Measurements from ENCODE around the gene TSR1. TPM values are rescaled to one million over a fixed set of nuclear protein-coding genes. Genes with fewer than 3 reads are reported as not detected.

TSR1 gene
- total RNA-seq, 1 donor from 2014 or later: 36.4 TPM

- H3K27me3 Mint-ChIP-seq (ENCODE audit: low read depth, unreplicated experiment): no peaks in the 10 kb centered on the region
- H3K79me2 ChIP-seq (ENCODE audit: insufficient read depth, low read length): peaks cover 62% of the 10 kb centered on the region
- H3K27ac ChIP-seq (ENCODE audit: low read depth, low read length): peak within 1 kb of the TSS; percentile 81
Measured at GRCh38 chr17:2303204-2304188, 32.8 kb downstream of the TSR1 start, which contains the start of the genes SMG6 and SRR. Gene SMG6, minus strand, starts transcription at chr17:2303785. Its CDS starts 65 bp downstream, at chr17:2303720. Gene SRR, plus strand, starts transcription at chr17:2303950. Its CDS starts 11,611 bp downstream, at chr17:2315561.

GRCh38 chr17:2302778-2303203 is 33.5 kb downstream of the TSR1 start:
- peak overlapping the region; percentile 97 for H3K9ac ChIP-seq (ENCODE audit: low read length)
- H3K4me1 ChIP-seq (ENCODE audit: insufficient read depth, low read length): no peaks in the 10 kb centered on the region
- H2AFZ ChIP-seq (ENCODE audit: low read depth, low read length): peak overlapping the region; percentile 74
- H3K4me3 ChIP-seq (ENCODE audit: insufficient read depth, low read depth, low read length): peak overlapping the region; percentile 88
- peak overlapping the region; percentile 94 for H3K4me2 ChIP-seq (ENCODE audit: low read length)
- DNase-seq (ENCODE audit: low read depth) (no peak), FAIRE-seq (no peak)
- H3K79me2 ChIP-seq (ENCODE audit: insufficient read depth, low read length): peaks cover 65% of the 10 kb centered on the region
- no peak for TF ChIP-seq CTCF (IDR thresholded peaks at IDR 0.05; ENCODE audit: insufficient read depth, low read depth, low read length)
- TF ChIP-seq EZH2 (IDR thresholded peaks at IDR 0.05; ENCODE audit: insufficient read depth, low read length): no peak
- Mint-ChIP-seq H3K36me3 (ENCODE audit: low read depth, unreplicated experiment) (peaks cover 18% of the 10 kb centered on the region), H3K4me1 (ENCODE audit: low read depth, unreplicated experiment) (peaks cover 7% of the 10 kb centered on the region), H3K27me3 (ENCODE audit: low read depth, unreplicated experiment) (no peaks in the 10 kb centered on the region), H3K9me3 (ENCODE audit: unreplicated experiment) (no peaks in the 10 kb centered on the region), H3K4me3 (ENCODE audit: unreplicated experiment) (peak overlapping the region; percentile 95), H3K27ac (ENCODE audit: unreplicated experiment) (peak overlapping the region; percentile 94)
- peak overlapping the region; percentile 81 for H3K27ac ChIP-seq (ENCODE audit: low read depth, low read length)
- H3K9me3 ChIP-seq (ENCODE audit: insufficient read depth, low read depth, low read length): no peaks in the 10 kb centered on the region
- H3K27me3 ChIP-seq (ENCODE audit: insufficient read depth, low read length): no peaks in the 10 kb centered on the region
- peaks cover 15% of the 10 kb centered on the region for H3K36me3 ChIP-seq (ENCODE audit: insufficient read depth, low read length)
- H4K20me1 ChIP-seq (ENCODE audit: insufficient read depth, low read length): peaks cover 45% of the 10 kb centered on the region

More at GRCh38 chr17:2303204-2304188, 32.8 kb downstream of the TSR1 start, which contains the start of the genes SMG6 and SRR:
- Histone ChIP-seq H3K36me3 (ENCODE audit: insufficient read depth, low read length) (peaks cover 11% of the 10 kb centered on the region), H3K4me1 (ENCODE audit: insufficient read depth, low read length) (no peaks in the 10 kb centered on the region), H3K9ac (ENCODE audit: low read length) (peak within 1 kb of the TSS; percentile 97), H4K20me1 (ENCODE audit: insufficient read depth, low read length) (peaks cover 42% of the 10 kb centered on the region), H3K9me3 (ENCODE audit: insufficient read depth, low read depth, low read length) (no peaks in the 10 kb centered on the region), H2AFZ (ENCODE audit: low read depth, low read length) (peak within 1 kb of the TSS; percentile 86), H3K27me3 (ENCODE audit: insufficient read depth, low read length) (no peaks in the 10 kb centered on the region), H3K4me2 (ENCODE audit: low read length) (peak within 1 kb of the TSS; percentile 94), H3K4me3 (ENCODE audit: insufficient read depth, low read depth, low read length) (peak within 1 kb of the TSS; percentile 88)
- Mint-ChIP-seq H3K36me3 (ENCODE audit: low read depth, unreplicated experiment) (peaks cover 14% of the 10 kb centered on the region), H3K9me3 (ENCODE audit: unreplicated experiment) (no peaks in the 10 kb centered on the region), H3K4me3 (ENCODE audit: unreplicated experiment) (peak within 1 kb of the TSS; percentile 95), H3K27ac (ENCODE audit: unreplicated experiment) (peak within 1 kb of the TSS; percentile 94), H3K4me1 (ENCODE audit: low read depth, unreplicated experiment) (peaks cover 7% of the 10 kb centered on the region)
- peak; percentile 67 for DNase-seq (ENCODE audit: low read depth)
- FAIRE-seq: no peak
- TF ChIP-seq CTCF (IDR thresholded peaks at IDR 0.05; ENCODE audit: insufficient read depth, low read depth, low read length) (no peak), EZH2 (IDR thresholded peaks at IDR 0.05; ENCODE audit: insufficient read depth, low read length) (no peak)
